CD8-positive, alpha-beta memory T cell (primary cell): ENCODE measurements around the gene GMPPB. TPM values are rescaled to one million over a fixed set of nuclear protein-coding genes. Genes with fewer than 3 reads are reported as not detected.

Experiments used
- CTCF ChIA-PET: fragments of 350-600 bp; sonication (Branson Sonifier 250); formaldehyde crosslinking; loops from one replicate; lab custom pipeline; 2021; ENCODE audit warnings: antibody characterized with exemption; lab: Charles Lee
- POLR2A ChIA-PET: fragments of 350-600 bp; sonication (Branson Sonifier 250); formaldehyde crosslinking; loops from one replicate; lab custom pipeline; 2021; ENCODE audit warnings: antibody characterized with exemption; lab: Charles Lee
- DNase-seq, 5 donors: peaks; one replicate each; pipeline versions ENCODE4 v3.0.0 to v3.0.0-alpha.2; 2020 to 2022; ENCODE audit warnings: mixed read lengths in 1 of 5
- H3K27ac ChIP-seq: one replicate; pipeline ENCODE4 v1.7.0; 2013; ENCODE audit warnings: low read depth, mild to moderate bottlenecking, low read length, moderate library complexity
- H3K27me3 ChIP-seq: 2 replicates; pipeline ENCODE4 v1.7.0; 2013; ENCODE audit warnings: low read length, mild to moderate bottlenecking; ENCODE audit not compliant: insufficient read depth, poor library complexity, severe bottlenecking
- H3K36me3 ChIP-seq: 2 replicates; pipeline ENCODE4 v1.7.0; 2013; ENCODE audit warnings: mild to moderate bottlenecking, low read length, moderate library complexity; ENCODE audit not compliant: insufficient read depth
- H3K4me1 ChIP-seq: 2 replicates; pipeline ENCODE4 v1.7.0; 2013; ENCODE audit warnings: mild to moderate bottlenecking, low read length, moderate library complexity; ENCODE audit not compliant: insufficient read depth
- H3K4me3 ChIP-seq: 2 replicates; pipeline ENCODE4 v1.7.0; 2013; ENCODE audit warnings: mild to moderate bottlenecking, low read length
- H3K9me3 ChIP-seq: 2 replicates; pipeline ENCODE4 v1.7.0; 2013; ENCODE audit warnings: mild to moderate bottlenecking, low read length
- H3K27ac Mint-ChIP-seq, 8 donors: one replicate each; pipeline ENCODE4 v1.8.0; 2020 to 2021; ENCODE audit warnings: mixed read lengths in 8 of 8, mild to moderate bottlenecking in 6 of 8, inconsistent platforms in 3 of 8, moderate library complexity in 3 of 8
- H3K27me3 Mint-ChIP-seq, 2 donors: one replicate each; pipeline ENCODE4 v1.8.0; 2020 to 2021; ENCODE audit warnings: mixed read lengths in 2 of 2, mild to moderate bottlenecking in 1 of 2, moderate library complexity in 1 of 2
- H3K36me3 Mint-ChIP-seq, 3 donors: one replicate each; pipeline ENCODE4 v1.8.0; 2020 to 2021; ENCODE audit warnings: mixed read lengths in 3 of 3, inconsistent platforms in 1 of 3, mild to moderate bottlenecking in 1 of 3
- H3K4me1 Mint-ChIP-seq, 3 donors: one replicate each; pipeline ENCODE4 v1.8.0; 2020 to 2021; ENCODE audit warnings: mixed read lengths in 3 of 3, inconsistent platforms in 1 of 3, mild to moderate bottlenecking in 1 of 3
- H3K4me3 Mint-ChIP-seq, 7 donors: one replicate each; pipeline ENCODE4 v1.8.0; 2020 to 2021; ENCODE audit warnings: mixed read lengths in 7 of 7, mild to moderate bottlenecking in 6 of 7, moderate library complexity in 4 of 7, inconsistent platforms in 2 of 7
- H3K9me3 Mint-ChIP-seq, 5 donors: one replicate each; pipeline ENCODE4 v1.8.0; 2020 to 2022; ENCODE audit warnings: mixed read lengths in 5 of 5, mild to moderate bottlenecking in 3 of 5, moderate library complexity in 2 of 5, inconsistent platforms in 1 of 5
- polyA plus RNA-seq: library from polyadenylated mRNA; unstranded; fragments of 300-500 nt; fragmentation: Illumina TruSeq; gene quantifications from one replicate; pipeline ENCODE4 v1.2.3, GENCODE V29; 2021
- total RNA-seq, 2 experiments: library from RNA; stranded (reverse); gene quantifications; one replicate each; pipeline ENCODE4 v1.2.3, GENCODE V29; 2021

Gene GMPPB
- total and polyA plus RNA-seq, 3 experiments from 2014 or later = 24.6 to 53.8 (median 52.6) TPM

DNA sequence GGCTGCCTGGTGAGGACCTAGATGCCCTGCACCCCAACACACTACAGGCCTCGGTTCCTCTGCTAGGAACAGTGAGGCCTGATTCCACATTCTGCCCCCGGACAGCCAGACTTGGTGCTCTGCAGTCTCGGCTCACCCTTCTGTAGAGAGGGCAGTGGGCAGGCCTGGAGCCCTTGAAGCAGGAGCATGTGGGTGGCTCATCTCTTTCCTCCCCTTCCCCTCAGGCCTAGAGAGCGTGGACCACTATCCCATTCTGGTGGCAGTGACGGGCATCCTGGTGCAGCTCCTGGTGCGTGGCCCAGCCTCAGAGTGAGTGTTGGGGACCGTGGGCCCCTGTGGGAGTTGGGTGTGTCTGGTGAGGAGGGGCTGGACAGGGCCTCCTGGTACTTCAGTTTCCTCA is 7.6 kb downstream of the GMPPB start:
- no peak overlapping the region for H3K4me3 ChIP-seq
- Mint-ChIP-seq H3K4me3 (peak overlapping the region in 1 of 7 donors; percentile 79), H3K9me3 (no peaks in the 10 kb centered on the region), H3K27me3 (no peaks in the 10 kb centered on the region), H3K36me3 (peaks cover 0 to 17% (median 2%) of the 10 kb centered on the region in 3 donors), H3K27ac (no peak overlapping the region), H3K4me1 (peaks cover 23 to 52% (median 30%) of the 10 kb centered on the region in 3 donors)
- ChIA-PET CTCF (no interaction called here), POLR2A (no interaction called here)
- no peak for DNase-seq
- no peaks in the 10 kb centered on the region for H3K9me3 ChIP-seq
- no peaks in the 10 kb centered on the region for H3K36me3 ChIP-seq
- no peaks in the 10 kb centered on the region for H3K4me1 ChIP-seq
- no peaks in the 10 kb centered on the region for H3K27me3 ChIP-seq
- H3K27ac ChIP-seq = no peak overlapping the region

DNA sequence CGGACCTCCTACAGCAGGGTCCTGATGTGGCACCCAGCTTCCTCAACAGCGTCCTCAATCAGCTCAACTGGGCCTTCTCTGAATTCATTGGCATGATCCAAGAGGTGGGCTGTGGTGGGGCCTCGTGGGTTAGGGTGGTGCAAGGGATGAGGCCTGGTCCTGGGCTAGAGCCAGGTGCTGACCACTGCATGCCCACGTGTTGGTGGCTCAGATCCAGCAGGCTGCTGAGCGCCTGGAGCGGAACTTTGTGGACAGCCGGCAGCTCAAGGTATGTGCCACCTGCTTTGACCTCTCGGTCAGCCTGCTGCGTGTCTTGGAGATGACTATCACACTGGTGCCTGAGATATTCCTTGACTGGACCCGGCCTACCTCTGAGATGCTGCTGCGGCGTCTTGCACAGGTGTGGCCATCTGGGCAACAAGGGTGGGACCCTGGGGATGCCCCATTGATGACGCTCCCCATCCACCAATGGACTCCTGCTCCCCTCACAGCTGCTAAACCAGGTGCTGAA is 8.1 kb downstream of the GMPPB start:
- DNase-seq = no peak
- no peaks in the 10 kb centered on the region for H3K27me3 Mint-ChIP-seq
- no peaks in the 10 kb centered on the region for H3K9me3 ChIP-seq
- H3K27ac Mint-ChIP-seq = no peak overlapping the region
- peaks cover 0 to 14% (median 2%) of the 10 kb centered on the region in 3 donors for H3K36me3 Mint-ChIP-seq
- ChIA-PET POLR2A (no interaction called here), CTCF (interaction anchor here (1.2 kb wide), 1 partner anchor 303 kb away, joined by 4 read pairs; the partner anchor contains the start of genes RHOA and TCTA)
- H3K4me1 ChIP-seq = no peaks in the 10 kb centered on the region
- no peaks in the 10 kb centered on the region for H3K36me3 ChIP-seq
- no peaks in the 10 kb centered on the region for H3K9me3 Mint-ChIP-seq
- H3K27me3 ChIP-seq = no peaks in the 10 kb centered on the region
- no peak overlapping the region for H3K4me3 Mint-ChIP-seq
- H3K27ac ChIP-seq = no peak overlapping the region
- peaks cover 19 to 48% (median 30%) of the 10 kb centered on the region in 3 donors for H3K4me1 Mint-ChIP-seq
- H3K4me3 ChIP-seq = no peak overlapping the region

DNA sequence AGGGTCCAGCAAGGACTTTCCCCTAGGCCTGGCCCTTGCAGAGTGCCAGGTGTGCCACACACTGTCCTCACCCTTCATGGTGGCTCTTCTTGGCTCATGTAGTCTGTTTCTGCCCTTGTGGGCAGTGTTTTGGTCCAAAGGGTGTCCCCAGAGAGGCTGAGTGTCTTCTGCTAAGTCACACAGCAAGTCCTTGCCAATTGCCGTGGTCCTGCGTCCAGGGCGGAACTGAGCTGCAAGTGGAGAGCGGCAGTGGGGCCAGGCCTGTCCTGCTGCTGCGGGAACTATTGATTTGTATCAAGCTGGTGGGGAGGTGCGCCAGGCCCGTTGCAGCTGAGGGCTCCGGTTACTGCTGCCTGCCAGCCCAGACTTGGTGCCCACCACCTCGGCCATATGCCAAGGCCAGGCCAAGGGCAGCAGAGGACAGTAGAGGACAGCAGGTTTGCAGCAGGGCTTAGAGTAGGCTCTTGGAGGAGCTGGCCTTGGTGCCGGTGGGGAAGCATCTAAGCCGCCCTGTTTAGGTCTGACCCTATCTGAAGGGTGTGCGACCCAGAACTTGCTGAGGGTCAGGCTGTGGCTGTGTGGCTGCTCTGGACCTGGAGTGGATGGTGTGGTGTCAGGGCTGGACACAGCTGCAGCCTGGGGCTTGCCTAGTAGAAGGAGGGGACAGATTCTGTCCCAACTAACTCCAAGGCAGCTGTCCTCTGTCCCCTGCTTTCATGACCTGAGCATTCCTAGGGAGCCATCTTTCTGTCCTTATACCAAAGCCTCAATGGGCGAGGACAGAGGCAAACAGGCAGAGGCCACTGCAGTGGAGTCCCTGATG is 8.8 kb downstream of the GMPPB start:
- Histone ChIP-seq H3K27ac (no peak overlapping the region), H3K4me3 (no peak overlapping the region), H3K4me1 (no peaks in the 10 kb centered on the region), H3K27me3 (no peaks in the 10 kb centered on the region), H3K36me3 (no peaks in the 10 kb centered on the region), H3K9me3 (no peaks in the 10 kb centered on the region)
- Mint-ChIP-seq H3K36me3 (peaks cover 0 to 11% (median 2%) of the 10 kb centered on the region in 3 donors), H3K27me3 (no peaks in the 10 kb centered on the region), H3K27ac (peak overlapping the region in 1 of 8 donors; percentile 17), H3K4me3 (no peak overlapping the region), H3K9me3 (no peaks in the 10 kb centered on the region), H3K4me1 (peaks cover 15 to 41% (median 27%) of the 10 kb centered on the region in 3 donors)
- CTCF ChIA-PET = interaction anchor here (1.2 kb wide), 1 partner anchor 303 kb away, joined by 4 read pairs; the partner anchor contains the start of genes RHOA and TCTA
- POLR2A ChIA-PET = no interaction called here
- no peak for DNase-seq

DNA sequence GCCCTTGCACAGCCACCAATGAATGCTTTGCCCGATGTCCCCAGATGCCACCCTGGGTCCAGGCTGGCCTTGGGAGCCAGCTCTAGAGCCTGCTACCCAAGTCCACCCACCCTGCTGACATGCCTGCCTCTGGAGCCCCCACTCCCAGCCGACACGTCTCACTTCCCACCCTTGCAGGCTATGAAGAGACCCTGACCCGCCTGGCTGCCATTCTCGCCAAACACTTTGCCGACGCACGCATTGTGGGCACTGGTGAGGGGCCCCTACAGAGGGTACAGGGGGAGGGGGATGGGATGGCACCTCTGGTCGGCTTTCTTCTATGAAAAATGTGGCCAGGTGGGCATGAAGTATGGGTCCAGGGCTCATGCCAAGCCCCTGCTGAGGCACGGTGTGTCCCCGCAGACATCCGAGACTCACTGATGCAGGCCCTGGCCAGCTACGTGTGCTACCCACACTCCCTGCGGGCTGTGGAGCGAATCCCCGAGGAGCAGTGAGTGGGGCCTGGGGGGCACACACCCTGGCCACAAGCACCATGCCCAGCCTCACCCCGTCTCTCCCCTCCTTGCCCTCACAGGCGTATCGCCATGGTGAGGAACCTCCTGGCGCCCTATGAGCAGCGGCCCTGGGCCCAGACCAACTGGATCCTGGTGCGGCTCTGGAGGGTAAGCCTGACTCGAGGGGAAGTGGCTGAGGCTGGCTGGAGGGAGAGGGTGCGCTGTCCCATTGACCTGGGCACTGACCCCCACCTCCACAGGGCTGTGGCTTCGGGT is 10.2 kb downstream of the GMPPB start:
- H3K4me1 Mint-ChIP-seq = peaks cover 1 to 28% (median 17%) of the 10 kb centered on the region in 3 donors

DNA sequence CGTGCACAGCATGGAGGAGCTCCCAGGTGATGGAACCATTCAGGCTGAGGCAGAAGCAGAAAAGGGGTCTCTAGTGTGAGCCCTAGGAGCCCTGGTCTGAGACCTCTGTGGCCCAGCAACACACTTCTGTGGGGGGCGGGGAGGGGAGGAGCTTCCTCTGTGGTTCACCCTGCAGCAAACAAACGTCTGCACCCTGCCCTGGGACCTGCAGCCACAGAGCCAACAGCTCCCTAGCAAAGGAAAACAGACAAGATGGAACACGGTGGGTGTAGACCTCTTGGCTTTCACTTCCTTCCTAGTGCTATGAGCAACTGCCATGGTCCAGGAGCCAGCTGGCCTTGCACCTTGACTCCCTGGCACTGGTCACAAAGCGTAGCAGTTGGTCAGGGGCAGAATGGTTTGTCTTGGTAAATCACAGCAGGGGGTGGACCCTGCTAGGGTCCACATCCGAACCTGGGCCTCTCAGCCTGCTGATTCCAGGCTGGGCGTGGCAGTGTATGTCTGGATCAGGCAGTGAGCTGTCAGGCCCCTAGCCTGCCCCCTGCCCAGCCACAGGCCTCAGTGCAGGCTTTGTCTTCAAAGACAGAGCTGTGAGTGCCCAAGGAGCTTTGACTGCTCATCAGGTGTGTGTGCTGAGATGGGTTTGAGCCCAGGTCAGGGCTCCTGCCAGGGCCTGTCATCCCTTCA is 11.0 kb downstream of the GMPPB start:
- no peak overlapping the region for H3K4me3 ChIP-seq
- POLR2A ChIA-PET = interaction anchor here (0.6 kb wide), 1 partner anchor 89 kb away, joined by 3 read pairs; no protein-coding TSS in a partner anchor
- H3K27ac Mint-ChIP-seq = peak overlapping the region in 2 of 8 donors; percentile 7 to 32
- H3K36me3 Mint-ChIP-seq = peaks cover 0 to 13% (median 4%) of the 10 kb centered on the region in 3 donors
- H3K9me3 Mint-ChIP-seq = no peaks in the 10 kb centered on the region
- H3K4me3 Mint-ChIP-seq = no peak overlapping the region
- H3K36me3 ChIP-seq = no peaks in the 10 kb centered on the region
- H3K27me3 Mint-ChIP-seq = no peaks in the 10 kb centered on the region
- no peaks in the 10 kb centered on the region for H3K27me3 ChIP-seq
- peak in 1 of 5 donors; percentile 44 for DNase-seq
- CTCF ChIA-PET = interaction anchor here (1.0 to 1.8 kb wide), 3 partner anchors 9 to 41 kb away, joined by 3 to 8 read pairs (median 3); no protein-coding TSS in a partner anchor
- H3K4me1 Mint-ChIP-seq = peaks cover 0 to 27% (median 15%) of the 10 kb centered on the region in 3 donors
- H3K4me1 ChIP-seq = no peaks in the 10 kb centered on the region
- no peak overlapping the region for H3K27ac ChIP-seq
- H3K9me3 ChIP-seq = no peaks in the 10 kb centered on the region

More for the DNA sequence above, 10.2 kb downstream of the GMPPB start:
- CTCF ChIA-PET = interaction anchor here (1.0 to 1.8 kb wide), 3 partner anchors 10 to 41 kb away, joined by 3 to 8 read pairs (median 3); no protein-coding TSS in a partner anchor
- POLR2A ChIA-PET = no interaction called here
- Histone ChIP-seq H3K27me3 (no peaks in the 10 kb centered on the region), H3K4me3 (no peak overlapping the region), H3K9me3 (no peaks in the 10 kb centered on the region), H3K4me1 (no peaks in the 10 kb centered on the region), H3K27ac (no peak overlapping the region), H3K36me3 (no peaks in the 10 kb centered on the region)
- Mint-ChIP-seq H3K27me3 (no peaks in the 10 kb centered on the region), H3K9me3 (no peaks in the 10 kb centered on the region), H3K27ac (no peak overlapping the region), H3K36me3 (peaks cover 0 to 8% (median 2%) of the 10 kb centered on the region in 3 donors), H3K4me3 (no peak overlapping the region)
- DNase-seq = peak in 1 of 5 donors; percentile 41

DNA sequence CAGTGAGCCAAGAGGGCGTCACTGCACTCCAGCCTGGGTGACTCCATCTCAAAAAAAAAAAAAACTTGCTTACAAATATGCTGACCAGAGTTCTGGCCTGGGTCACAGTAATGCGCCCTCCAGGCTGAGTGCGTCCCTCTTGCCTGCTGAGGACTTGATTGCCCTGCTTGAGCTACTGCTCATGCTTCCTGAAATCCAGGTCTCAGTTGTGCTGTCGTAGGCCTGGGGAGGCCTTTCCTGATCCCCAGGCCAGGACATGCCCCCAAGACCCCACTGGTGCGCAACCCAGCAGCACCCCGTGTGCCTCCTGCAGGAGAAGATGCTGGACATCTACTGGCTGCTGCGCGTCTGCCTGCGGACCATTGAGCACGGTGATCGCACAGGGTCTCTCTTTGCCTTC is 11.6 kb downstream of the GMPPB start:
- H3K27ac ChIP-seq = no peak overlapping the region
- Mint-ChIP-seq H3K4me1 (peaks cover 0 to 27% (median 15%) of the 10 kb centered on the region in 3 donors), H3K36me3 (peaks cover 0 to 18% (median 5%) of the 10 kb centered on the region in 3 donors), H3K9me3 (no peaks in the 10 kb centered on the region), H3K27me3 (no peaks in the 10 kb centered on the region), H3K27ac (peak overlapping the region in 1 of 8 donors; percentile 7), H3K4me3 (no peak overlapping the region)
- H3K4me3 ChIP-seq = no peak overlapping the region
- POLR2A ChIA-PET = interaction anchor here (0.6 kb wide), 1 partner anchor 90 kb away, joined by 3 read pairs; no protein-coding TSS in a partner anchor
- H3K4me1 ChIP-seq = no peaks in the 10 kb centered on the region
- H3K36me3 ChIP-seq = no peaks in the 10 kb centered on the region
- H3K27me3 ChIP-seq = no peaks in the 10 kb centered on the region
- CTCF ChIA-PET = interaction anchor here (1.4 to 1.8 kb wide), 2 partner anchors 9 to 13 kb away, joined by 3 to 8 read pairs; no protein-coding TSS in a partner anchor
- DNase-seq = peak in 1 of 5 donors; percentile 26
- no peaks in the 10 kb centered on the region for H3K9me3 ChIP-seq

DNA sequence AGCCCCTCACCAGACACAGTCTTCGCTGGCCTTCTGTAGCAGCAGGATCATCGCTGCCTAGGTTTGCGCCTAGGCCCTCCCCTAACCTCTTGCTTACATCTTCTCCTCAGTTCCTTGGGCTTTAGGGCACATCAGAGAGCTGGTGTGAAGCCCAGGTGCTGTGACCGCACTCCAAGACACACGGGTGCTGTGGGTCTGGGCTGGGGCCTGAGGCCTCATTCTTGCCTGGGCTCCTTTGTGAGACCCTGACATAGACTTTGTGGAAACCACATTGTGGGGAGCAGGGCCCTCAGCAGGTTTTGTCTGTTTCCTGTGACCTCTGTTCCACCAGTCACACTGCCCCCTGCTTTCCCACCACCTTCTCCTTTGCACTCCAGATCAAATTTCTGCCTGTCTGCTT is 12.3 kb downstream of the GMPPB start:
- peak overlapping the region in 6 of 8 donors; percentile 16 to 86 (median 38) for H3K27ac Mint-ChIP-seq
- CTCF ChIA-PET = interaction anchor here (1.1 to 1.8 kb wide), 2 partner anchors 8 to 74 kb away, joined by 3 to 8 read pairs; partner anchors contain the start of gene IP6K1
- peak in 1 of 5 donors; percentile 19 for DNase-seq

More for the DNA sequence above, 12.3 kb downstream of the GMPPB start:
- Mint-ChIP-seq H3K4me1 (peaks cover 0 to 27% (median 15%) of the 10 kb centered on the region in 3 donors), H3K4me3 (peak overlapping the region in 1 of 7 donors; percentile 32), H3K27me3 (no peaks in the 10 kb centered on the region), H3K36me3 (peaks cover 0 to 23% (median 6%) of the 10 kb centered on the region in 3 donors), H3K9me3 (no peaks in the 10 kb centered on the region)
- H3K4me3 ChIP-seq = no peak overlapping the region
- no peaks in the 10 kb centered on the region for H3K36me3 ChIP-seq
- H3K27ac ChIP-seq = no peak overlapping the region
- no peaks in the 10 kb centered on the region for H3K27me3 ChIP-seq
- POLR2A ChIA-PET = no interaction called here
- H3K9me3 ChIP-seq = no peaks in the 10 kb centered on the region
- H3K4me1 ChIP-seq = no peaks in the 10 kb centered on the region
